Stimulated activated CD8-positive, alpha-beta memory T cell treated with anti-CD3 and anti-CD28 coated beads, Interleukin-15, amount 100 ng/mL, for 4 hours (primary cell): Measurements from ENCODE around the gene HOGA1.
"Not testable (repeated sequence)": the region's sequence is repeated elsewhere in the genome, so short reads cannot be mapped to it uniquely, and the experiment has no call there.

Source experiments
- DNase-seq, 2 donors: peaks; one replicate each; pipeline ENCODE4 v3.0.0-alpha.2; 2020; ENCODE audit warnings: low read depth in 2 of 2

HOGA1 gene

DNA sequence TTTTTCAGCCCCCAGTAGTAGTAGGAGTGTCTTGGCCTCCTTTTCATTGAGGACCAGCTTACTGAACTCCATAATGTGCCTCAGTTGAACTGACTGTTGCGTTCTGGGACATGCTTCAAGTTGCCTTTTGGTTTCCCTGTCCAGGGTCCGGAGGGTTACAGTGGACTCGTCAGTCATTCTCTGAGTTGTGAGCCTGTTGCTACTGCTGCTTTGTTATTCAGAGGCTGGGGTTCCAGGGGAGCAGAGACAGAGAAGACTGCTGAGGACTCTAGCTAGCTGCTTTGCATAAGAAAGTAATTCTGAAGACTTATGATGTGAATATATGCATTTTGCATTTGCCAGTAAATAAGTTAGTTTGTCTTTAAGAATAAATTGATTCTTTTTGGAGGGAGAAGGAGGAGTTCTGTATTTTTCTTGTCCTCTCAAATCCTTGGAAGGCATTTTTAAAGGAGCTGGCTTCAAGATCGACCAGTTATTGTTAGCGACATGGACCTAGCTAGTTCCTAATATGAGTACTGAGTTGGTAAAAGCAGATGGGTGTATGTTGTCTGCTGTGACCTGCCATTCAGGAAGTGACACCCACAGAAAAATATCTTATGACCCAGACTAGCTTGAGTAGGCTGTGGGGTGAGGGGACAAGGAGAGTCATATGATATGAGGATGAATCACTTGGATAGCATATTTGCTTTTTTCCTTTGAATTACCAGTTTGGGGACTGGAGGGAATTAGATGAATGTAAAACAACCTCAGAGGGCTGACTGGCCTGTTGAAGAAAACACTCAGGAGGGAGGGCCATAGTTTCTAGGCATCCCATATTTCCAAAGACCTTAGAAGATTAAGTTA is 64.6 kb downstream of the HOGA1 start:
- DNase-seq = peak in 1 of 2 donors; percentile 29

DNA sequence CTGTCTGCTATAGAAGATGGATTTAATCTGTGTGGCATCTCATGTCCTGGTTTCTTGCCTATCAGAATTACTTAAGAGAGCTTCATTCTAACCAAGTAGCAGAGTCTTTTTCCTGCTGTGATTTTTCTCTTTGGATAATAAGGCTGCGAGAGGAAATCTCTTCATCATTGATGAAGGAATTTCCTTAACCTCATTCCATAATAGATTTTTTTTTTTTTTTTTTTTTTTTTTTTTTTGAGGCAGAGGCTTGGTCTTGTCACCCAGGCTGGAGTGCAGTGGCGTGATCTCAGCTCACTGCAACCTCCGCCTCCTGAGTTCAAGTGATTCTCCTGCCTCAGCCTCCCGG is 65.2 kb downstream of the HOGA1 start:
- DNase-seq = not testable (repeated sequence)

DNA sequence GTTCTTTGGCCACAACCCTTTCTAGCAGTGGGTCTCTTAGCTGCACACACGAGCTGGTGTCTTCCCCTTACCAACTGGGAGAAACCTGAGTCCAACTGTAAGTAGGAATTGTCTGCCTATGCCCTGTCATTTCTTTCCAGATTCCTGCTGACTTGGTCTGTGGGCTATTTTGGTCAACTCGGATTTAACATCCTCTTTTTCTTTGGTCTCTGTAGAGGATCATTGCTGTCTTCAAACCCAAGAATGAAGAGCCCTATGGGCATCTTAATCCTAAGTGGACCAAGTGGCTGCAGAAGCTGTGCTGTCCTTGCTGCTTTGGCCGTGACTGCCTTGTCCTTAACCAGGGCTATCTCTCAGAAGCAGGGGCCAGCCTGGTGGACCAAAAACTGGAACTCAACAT is 66.5 kb downstream of the HOGA1 start:
- no peak for DNase-seq

DNA sequence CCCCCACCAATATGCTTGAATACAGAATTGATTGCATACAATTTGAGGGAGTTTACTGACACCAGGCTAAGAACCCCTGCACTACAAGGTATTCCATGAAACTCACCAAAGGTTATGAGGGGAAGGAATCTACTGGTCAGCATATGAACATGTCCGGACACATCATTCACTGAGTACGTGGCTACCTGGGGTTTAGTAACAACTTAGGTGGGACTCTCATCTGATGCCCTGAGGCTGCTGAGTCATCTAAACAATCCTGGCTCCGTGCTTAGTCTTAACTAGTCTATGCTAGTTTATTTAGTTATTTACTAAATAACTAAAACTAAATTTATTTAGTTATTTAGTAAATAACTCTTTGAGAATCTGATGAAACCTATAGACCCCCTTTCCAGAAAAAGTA is 67.6 kb downstream of the HOGA1 start:
- DNase-seq = no peak

DNA sequence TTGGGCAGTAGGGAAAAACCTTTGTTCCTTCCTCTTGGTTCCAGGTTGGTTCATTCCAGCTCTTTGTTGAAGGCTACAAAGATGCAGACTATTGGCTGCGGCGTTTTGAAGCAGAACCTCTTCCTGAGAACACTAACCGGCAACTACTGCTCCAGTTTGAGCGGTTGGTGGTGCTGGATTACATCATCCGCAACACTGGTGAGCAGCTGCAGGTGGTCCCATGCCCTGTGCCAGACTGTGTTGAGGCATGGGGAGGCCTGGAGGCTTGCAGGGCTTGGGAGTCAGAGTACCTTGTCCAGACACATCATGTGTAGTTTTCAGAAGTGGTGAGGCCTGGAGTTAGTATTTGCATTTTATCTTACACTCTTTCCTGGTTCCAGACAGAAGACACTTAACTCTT is 72.6 kb downstream of the HOGA1 start:
- no peak for DNase-seq

DNA sequence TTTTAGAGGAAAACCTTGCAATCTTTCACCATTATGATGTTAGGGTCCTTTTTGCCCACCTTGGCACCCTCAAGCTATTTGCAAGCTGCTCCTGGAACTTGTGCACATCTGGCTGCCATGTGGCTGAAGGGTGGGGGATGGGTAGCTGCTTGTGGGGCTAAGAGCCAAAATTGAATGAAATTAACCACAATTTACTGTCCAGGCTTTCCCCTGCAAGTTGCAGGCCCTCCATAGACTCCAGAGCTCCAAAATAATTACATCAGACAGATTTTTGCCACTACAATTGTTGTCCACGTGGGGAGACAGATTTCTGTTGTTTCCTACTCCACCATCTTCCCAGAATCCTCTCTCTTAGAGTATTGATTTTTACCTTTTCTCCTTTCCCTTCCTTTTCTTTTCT is 75.4 kb downstream of the HOGA1 start:
- no peak for DNase-seq
